ENCODE data around the gene SF3B4. TPM values are rescaled to one million over a fixed set of nuclear protein-coding genes. Genes with fewer than 3 reads are reported as not detected.

SF3B4 gene
- total and polyA plus RNA-seq, 2 of the 13 experiments (the other 11 are each of a cell fraction or from before 2014, with no cell fraction given), result 13.8 to 14.8 TPM

DNA sequence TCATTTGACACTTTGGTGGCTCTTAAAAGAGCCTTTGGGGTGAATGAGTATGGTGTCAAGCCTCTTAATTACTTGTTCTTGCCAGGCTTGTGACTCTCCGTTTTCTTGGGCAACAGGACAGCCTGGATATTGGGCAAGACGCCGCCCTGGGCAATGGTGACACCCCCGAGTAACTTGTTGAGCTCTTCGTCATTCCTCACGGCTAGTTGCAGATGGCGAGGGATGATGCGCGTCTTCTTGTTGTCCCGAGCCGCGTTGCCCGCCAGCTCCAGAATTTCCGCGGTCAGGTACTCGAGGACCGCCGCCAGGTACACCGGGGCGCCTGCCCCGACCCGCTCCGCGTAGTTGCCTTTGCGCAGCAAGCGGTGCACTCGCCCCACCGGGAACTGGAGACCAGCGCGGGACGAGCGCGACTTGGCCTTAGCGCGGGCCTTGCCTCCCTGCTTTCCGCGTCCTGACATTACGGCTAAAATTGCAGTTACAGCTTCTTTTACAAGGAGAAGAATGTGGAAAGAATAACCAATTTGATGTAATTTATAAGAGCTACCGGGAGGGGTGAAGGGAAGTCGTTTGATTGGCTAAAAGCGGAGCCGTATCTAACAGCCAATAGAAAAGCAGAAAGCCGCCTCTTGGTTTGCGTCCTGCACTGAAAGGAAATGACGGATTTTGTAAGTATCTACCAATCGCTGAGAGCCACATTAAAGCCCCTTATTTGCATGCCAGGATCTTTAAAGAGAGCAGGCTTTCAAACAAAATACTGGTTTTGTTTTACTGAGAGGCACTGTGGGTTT is 40.0 kb downstream of the SF3B4 start (continued):
- TF ChIP-seq PRMT3 (CRISPR knock-in tag; IDR thresholded peaks at IDR 0.05; ENCODE audit: borderline replicate concordance, low read depth), result 0 out of 2 replicates have a peak, but pooled peaks have one; percentile 46
- no peak for TF ChIP-seq FOXK2 (IDR thresholded peaks at IDR 0.05)
- no peak for TF ChIP-seq ZNF256 (CRISPR knock-in tag; conservative IDR thresholded peaks at IDR 0.05)
- no peak for TF ChIP-seq DNMT1 (CRISPR knock-in tag; IDR thresholded peaks at IDR 0.05)
- 0 out of 2 replicates have a peak, but pooled peaks have one; percentile 7 for TF ChIP-seq ETV5 (CRISPR knock-in tag; IDR thresholded peaks at IDR 0.05; ENCODE audit: borderline replicate concordance)
- TF ChIP-seq TCF7L2 (IDR thresholded peaks at IDR 0.05; ENCODE audit: low read depth, low read length), result no peak
- TF ChIP-seq ZNF207 (IDR thresholded peaks at IDR 0.05; ENCODE audit: borderline replicate concordance), result no peak
- TF ChIP-seq MLLT10 (CRISPR knock-in tag; IDR thresholded peaks at IDR 0.05), result no peak
- no peak for TF ChIP-seq ARNTL (CRISPR knock-in tag; IDR thresholded peaks at IDR 0.05)
- TF ChIP-seq ZNF367 (CRISPR knock-in tag; IDR thresholded peaks at IDR 0.05; ENCODE audit: borderline replicate concordance), result no peak
- TF ChIP-seq, protein P1, sequence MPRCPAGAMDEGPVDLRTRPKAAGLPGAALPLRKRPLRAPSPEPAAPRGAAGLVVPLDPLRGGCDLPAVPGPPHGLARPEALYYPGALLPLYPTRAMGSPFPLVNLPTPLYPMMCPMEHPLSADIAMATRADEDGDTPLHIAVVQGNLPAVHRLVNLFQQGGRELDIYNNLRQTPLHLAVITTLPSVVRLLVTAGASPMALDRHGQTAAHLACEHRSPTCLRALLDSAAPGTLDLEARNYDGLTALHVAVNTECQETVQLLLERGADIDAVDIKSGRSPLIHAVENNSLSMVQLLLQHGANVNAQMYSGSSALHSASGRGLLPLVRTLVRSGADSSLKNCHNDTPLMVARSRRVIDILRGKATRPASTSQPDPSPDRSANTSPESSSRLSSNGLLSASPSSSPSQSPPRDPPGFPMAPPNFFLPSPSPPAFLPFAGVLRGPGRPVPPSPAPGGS (CRISPR knock-in tag; IDR thresholded peaks at IDR 0.05), result peak; percentile 81
- TF ChIP-seq HIVEP1 (CRISPR knock-in tag; IDR thresholded peaks at IDR 0.05), result 0 out of 2 replicates have a peak, but pooled peaks have one; percentile 25
- TF ChIP-seq HOXA3 (CRISPR knock-in tag; IDR thresholded peaks at IDR 0.05), result no peak
- TF ChIP-seq PTBP1 (IDR thresholded peaks at IDR 0.05; ENCODE audit: low read depth, low read length, poor library complexity, severe bottlenecking), result no peak
- TF ChIP-seq, protein P2, sequence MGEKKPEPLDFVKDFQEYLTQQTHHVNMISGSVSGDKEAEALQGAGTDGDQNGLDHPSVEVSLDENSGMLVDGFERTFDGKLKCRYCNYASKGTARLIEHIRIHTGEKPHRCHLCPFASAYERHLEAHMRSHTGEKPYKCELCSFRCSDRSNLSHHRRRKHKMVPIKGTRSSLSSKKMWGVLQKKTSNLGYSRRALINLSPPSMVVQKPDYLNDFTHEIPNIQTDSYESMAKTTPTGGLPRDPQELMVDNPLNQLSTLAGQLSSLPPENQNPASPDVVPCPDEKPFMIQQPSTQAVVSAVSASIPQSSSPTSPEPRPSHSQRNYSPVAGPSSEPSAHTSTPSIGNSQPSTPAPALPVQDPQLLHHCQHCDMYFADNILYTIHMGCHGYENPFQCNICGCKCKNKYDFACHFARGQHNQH (CRISPR knock-in tag; IDR thresholded peaks at IDR 0.05), result no peak
- TF ChIP-seq MTA1 (CRISPR knock-in tag; IDR thresholded peaks at IDR 0.05; ENCODE audit: borderline replicate concordance), result no peak
- no peak for TF ChIP-seq ZNF562 (CRISPR knock-in tag; IDR thresholded peaks at IDR 0.05; ENCODE audit: borderline replicate concordance)
- TF ChIP-seq POLR2AphosphoS5 (IDR thresholded peaks at IDR 0.05; ENCODE audit: low read depth, low read length), result peak; percentile 76
- TF ChIP-seq ZNF644 (CRISPR knock-in tag; IDR thresholded peaks at IDR 0.05; ENCODE audit: low read depth), result no peak
- TF ChIP-seq, protein P3, sequence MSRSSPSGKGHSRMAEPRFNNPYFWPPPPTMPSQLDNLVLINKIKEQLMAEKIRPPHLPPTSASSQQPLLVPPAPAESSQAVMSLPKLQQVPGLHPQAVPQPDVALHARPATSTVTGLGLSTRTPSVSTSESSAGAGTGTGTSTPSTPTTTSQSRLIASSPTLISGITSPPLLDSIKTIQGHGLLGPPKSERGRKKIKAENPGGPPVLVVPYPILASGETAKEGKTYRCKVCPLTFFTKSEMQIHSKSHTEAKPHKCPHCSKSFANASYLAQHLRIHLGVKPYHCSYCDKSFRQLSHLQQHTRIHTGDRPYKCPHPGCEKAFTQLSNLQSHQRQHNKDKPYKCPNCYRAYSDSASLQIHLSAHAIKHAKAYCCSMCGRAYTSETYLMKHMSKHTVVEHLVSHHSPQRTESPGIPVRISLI (CRISPR knock-in tag; IDR thresholded peaks at IDR 0.05; ENCODE audit: borderline replicate concordance), result no peak
- TF ChIP-seq, protein P4, sequence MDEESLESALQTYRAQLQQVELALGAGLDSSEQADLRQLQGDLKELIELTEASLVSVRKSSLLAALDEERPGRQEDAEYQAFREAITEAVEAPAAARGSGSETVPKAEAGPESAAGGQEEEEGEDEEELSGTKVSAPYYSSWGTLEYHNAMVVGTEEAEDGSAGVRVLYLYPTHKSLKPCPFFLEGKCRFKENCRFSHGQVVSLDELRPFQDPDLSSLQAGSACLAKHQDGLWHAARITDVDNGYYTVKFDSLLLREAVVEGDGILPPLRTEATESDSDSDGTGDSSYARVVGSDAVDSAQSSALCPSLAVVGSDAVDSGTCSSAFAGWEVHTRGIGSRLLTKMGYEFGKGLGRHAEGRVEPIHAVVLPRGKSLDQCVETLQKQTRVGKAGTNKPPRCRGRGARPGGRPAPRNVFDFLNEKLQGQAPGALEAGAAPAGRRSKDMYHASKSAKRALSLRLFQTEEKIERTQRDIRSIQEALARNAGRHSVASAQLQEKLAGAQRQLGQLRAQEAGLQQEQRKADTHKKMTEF (CRISPR knock-in tag; IDR thresholded peaks at IDR 0.05), result 0 out of 2 replicates have a peak, but pooled peaks have one; percentile 19
- 0 out of 2 replicates have a peak, but pooled peaks have one; percentile 37 for TF ChIP-seq SP2 (CRISPR knock-in tag; IDR thresholded peaks at IDR 0.05)
- TF ChIP-seq ZNF775 (CRISPR knock-in tag; IDR thresholded peaks at IDR 0.05; ENCODE audit: borderline replicate concordance), result no peak

All from HepG2 (cell line).